ENCODE measurements around the gene SERPINA5. TPM values are rescaled to one million over a fixed set of nuclear protein-coding genes. Genes with fewer than 3 reads are reported as not detected.

The SERPINA5 gene
- polyA plus RNA-seq, 4 donors = 0.54 to 8.6 (median 1.7) TPM; not detected in 1

GRCh38 chr14:94541234-94541975 is 39.8 kb upstream of the SERPINA5 start:
- H3K27ac ChIP-seq (ENCODE audit: low read depth in 1 of 3, low read length in 2 of 3) = no peak overlapping the region
- H3K36me3 ChIP-seq (ENCODE audit: control insufficient read depth in 3 of 3, insufficient read depth in 2 of 3, low read depth in 1 of 3, low read length in 3 of 3) = no peaks in the 10 kb centered on the region
- FAIRE-seq (no peak), DNase-seq (no peak)
- 73 to 74% (median 73%) methylated on average over 9 of the region's 9 CpGs for WGBS, 3 donors
- H3K4me3 ChIP-seq (ENCODE audit: low read depth in 1 of 3, low read length in 3 of 3) = no peak overlapping the region
- peaks cover 0 to 2% (median 0%) of the 10 kb centered on the region in 3 donors for H3K27me3 ChIP-seq (ENCODE audit: control insufficient read depth in 3 of 3, insufficient read depth in 3 of 3, low read length in 3 of 3)
- peaks cover 0 to 1% of the 10 kb centered on the region in 2 donors for H3K9me3 ChIP-seq (ENCODE audit: control insufficient read depth in 2 of 2, insufficient read depth in 1 of 2, low read depth in 1 of 2, low read length in 1 of 2)
- peaks cover 0 to 18% (median 0%) of the 10 kb centered on the region in 3 donors for H3K4me1 ChIP-seq (ENCODE audit: control insufficient read depth in 3 of 3, insufficient read depth in 2 of 3, low read depth in 1 of 3, low read length in 2 of 3)

- Histone ChIP-seq H3K4me1 (ENCODE audit: control insufficient read depth in 3 of 3, insufficient read depth in 2 of 3, low read depth in 1 of 3, low read length in 2 of 3) (peaks cover 0 to 18% (median 0%) of the 10 kb centered on the region in 3 donors), H3K9me3 (ENCODE audit: control insufficient read depth in 2 of 2, insufficient read depth in 1 of 2, low read depth in 1 of 2, low read length in 1 of 2) (peaks cover 0 to 4% of the 10 kb centered on the region in 2 donors), H3K36me3 (ENCODE audit: control insufficient read depth in 3 of 3, insufficient read depth in 2 of 3, low read depth in 1 of 3, low read length in 3 of 3) (no peaks in the 10 kb centered on the region), H3K4me3 (ENCODE audit: low read depth in 1 of 3, low read length in 3 of 3) (no peak overlapping the region), H3K27ac (ENCODE audit: low read depth in 1 of 3, low read length in 2 of 3) (no peak overlapping the region), H3K27me3 (ENCODE audit: control insufficient read depth in 3 of 3, insufficient read depth in 3 of 3, low read length in 3 of 3) (peaks cover 0 to 2% (median 0%) of the 10 kb centered on the region in 3 donors)
- 81 to 85% (median 82%) methylated on average over 12 of the region's 12 CpGs for WGBS, 3 donors
- FAIRE-seq (no peak), DNase-seq (no peak)
Measured at GRCh38 chr14:94542111-94542810, 39.0 kb upstream of the SERPINA5 start.

- H3K4me3 ChIP-seq (ENCODE audit: low read depth in 1 of 3, low read length in 3 of 3) = no peak overlapping the region
- FAIRE-seq (no peak), DNase-seq (peak in 1 of 2 donors; percentile 26)
- H3K27ac ChIP-seq (ENCODE audit: low read depth in 1 of 3, low read length in 2 of 3) = no peak overlapping the region
- H3K9me3 ChIP-seq (ENCODE audit: control insufficient read depth in 2 of 2, insufficient read depth in 1 of 2, low read depth in 1 of 2, low read length in 1 of 2) = peaks cover 0 to 4% of the 10 kb centered on the region in 2 donors
- H3K36me3 ChIP-seq (ENCODE audit: control insufficient read depth in 3 of 3, insufficient read depth in 2 of 3, low read depth in 1 of 3, low read length in 3 of 3) = no peaks in the 10 kb centered on the region
- H3K27me3 ChIP-seq (ENCODE audit: control insufficient read depth in 3 of 3, insufficient read depth in 3 of 3, low read length in 3 of 3) = peaks cover 0 to 2% (median 0%) of the 10 kb centered on the region in 3 donors
- WGBS, 3 donors = 72 to 79% (median 77%) methylated on average over 9 of the region's 9 CpGs
- peaks cover 0 to 18% (median 0%) of the 10 kb centered on the region in 3 donors for H3K4me1 ChIP-seq (ENCODE audit: control insufficient read depth in 3 of 3, insufficient read depth in 2 of 3, low read depth in 1 of 3, low read length in 2 of 3)
Measured at GRCh38 chr14:94542811-94543440, 38.3 kb upstream of the SERPINA5 start.

GRCh38 chr14:94543449-94544124 is 37.6 kb upstream of the SERPINA5 start:
- H3K27ac ChIP-seq (ENCODE audit: low read depth in 1 of 3, low read length in 2 of 3) = no peak overlapping the region
- H3K36me3 ChIP-seq (ENCODE audit: control insufficient read depth in 3 of 3, insufficient read depth in 2 of 3, low read depth in 1 of 3, low read length in 3 of 3) = no peaks in the 10 kb centered on the region
- H3K9me3 ChIP-seq (ENCODE audit: control insufficient read depth in 2 of 2, insufficient read depth in 1 of 2, low read depth in 1 of 2, low read length in 1 of 2) = peaks cover 0 to 4% of the 10 kb centered on the region in 2 donors
- FAIRE-seq (no peak), DNase-seq (no peak)
- WGBS, 3 donors = 67 to 78% (median 73%) methylated on average over 15 of the region's 15 CpGs
- peaks cover 0 to 2% (median 0%) of the 10 kb centered on the region in 3 donors for H3K27me3 ChIP-seq (ENCODE audit: control insufficient read depth in 3 of 3, insufficient read depth in 3 of 3, low read length in 3 of 3)
- H3K4me1 ChIP-seq (ENCODE audit: control insufficient read depth in 3 of 3, insufficient read depth in 2 of 3, low read depth in 1 of 3, low read length in 2 of 3) = peaks cover 0 to 18% (median 0%) of the 10 kb centered on the region in 3 donors
- H3K4me3 ChIP-seq (ENCODE audit: low read depth in 1 of 3, low read length in 3 of 3) = no peak overlapping the region

- FAIRE-seq = no peak
- Histone ChIP-seq H3K27ac (ENCODE audit: low read depth in 1 of 3, low read length in 2 of 3) (no peak overlapping the region), H3K36me3 (ENCODE audit: control insufficient read depth in 3 of 3, insufficient read depth in 2 of 3, low read depth in 1 of 3, low read length in 3 of 3) (no peaks in the 10 kb centered on the region), H3K4me1 (ENCODE audit: control insufficient read depth in 3 of 3, insufficient read depth in 2 of 3, low read depth in 1 of 3, low read length in 2 of 3) (peaks cover 0 to 18% (median 0%) of the 10 kb centered on the region in 3 donors), H3K4me3 (ENCODE audit: low read depth in 1 of 3, low read length in 3 of 3) (no peak overlapping the region), H3K27me3 (ENCODE audit: control insufficient read depth in 3 of 3, insufficient read depth in 3 of 3, low read length in 3 of 3) (no peaks in the 10 kb centered on the region), H3K9me3 (ENCODE audit: control insufficient read depth in 2 of 2, insufficient read depth in 1 of 2, low read depth in 1 of 2, low read length in 1 of 2) (peaks cover 0 to 4% of the 10 kb centered on the region in 2 donors)
- WGBS, 3 donors = 67 to 85% (median 68%) methylated on average over 7 of the region's 7 CpGs
- DNase-seq = no peak
Measured at GRCh38 chr14:94544726-94545125, 36.5 kb upstream of the SERPINA5 start.

- H3K36me3 ChIP-seq (ENCODE audit: control insufficient read depth in 3 of 3, insufficient read depth in 2 of 3, low read depth in 1 of 3, low read length in 3 of 3) = no peaks in the 10 kb centered on the region
- FAIRE-seq = no peak
- DNase-seq = no peak
- peaks cover 0 to 14% (median 0%) of the 10 kb centered on the region in 3 donors for H3K4me1 ChIP-seq (ENCODE audit: control insufficient read depth in 3 of 3, insufficient read depth in 2 of 3, low read depth in 1 of 3, low read length in 2 of 3)
- H3K27ac ChIP-seq (ENCODE audit: low read depth in 1 of 3, low read length in 2 of 3) = no peak overlapping the region
- 70 to 84% (median 73%) methylated on average over 15 of the region's 15 CpGs for WGBS, 3 donors
- no peaks in the 10 kb centered on the region for H3K27me3 ChIP-seq (ENCODE audit: control insufficient read depth in 3 of 3, insufficient read depth in 3 of 3, low read length in 3 of 3)
- H3K9me3 ChIP-seq (ENCODE audit: control insufficient read depth in 2 of 2, insufficient read depth in 1 of 2, low read depth in 1 of 2, low read length in 1 of 2) = peaks cover 0 to 4% of the 10 kb centered on the region in 2 donors
- no peak overlapping the region for H3K4me3 ChIP-seq (ENCODE audit: low read depth in 1 of 3, low read length in 3 of 3)
Measured at GRCh38 chr14:94545131-94545841, 35.9 kb upstream of the SERPINA5 start.

- H3K27ac ChIP-seq (ENCODE audit: low read depth in 1 of 3, low read length in 2 of 3) = no peak overlapping the region
- H3K9me3 ChIP-seq (ENCODE audit: control insufficient read depth in 2 of 2, insufficient read depth in 1 of 2, low read depth in 1 of 2, low read length in 1 of 2) = peaks cover 0 to 4% of the 10 kb centered on the region in 2 donors
- H3K36me3 ChIP-seq (ENCODE audit: control insufficient read depth in 3 of 3, insufficient read depth in 2 of 3, low read depth in 1 of 3, low read length in 3 of 3) = no peaks in the 10 kb centered on the region
- FAIRE-seq = no peak
- peaks cover 0 to 6% (median 0%) of the 10 kb centered on the region in 3 donors for H3K4me1 ChIP-seq (ENCODE audit: control insufficient read depth in 3 of 3, insufficient read depth in 2 of 3, low read depth in 1 of 3, low read length in 2 of 3)
- no peaks in the 10 kb centered on the region for H3K27me3 ChIP-seq (ENCODE audit: control insufficient read depth in 3 of 3, insufficient read depth in 3 of 3, low read length in 3 of 3)
- no peak overlapping the region for H3K4me3 ChIP-seq (ENCODE audit: low read depth in 1 of 3, low read length in 3 of 3)
- no peak for DNase-seq
- 87 to 91% (median 88%) methylated on average over 8 of the region's 8 CpGs for WGBS, 3 donors
Measured at GRCh38 chr14:94547151-94547680, 34.0 kb upstream of the SERPINA5 start.

Data from small intestine (tissue), 7 donors.